Stimulated activated CD8-positive, alpha-beta memory T cell treated with anti-CD3 and anti-CD28 coated beads, Interleukin-4, amount 100 ng/mL, for 48 hours (primary cell): ENCODE measurements around the gene TMEM205.
"Not testable (repeated sequence)": the region's sequence is repeated elsewhere in the genome, so short reads cannot be mapped to it uniquely, and the experiment has no call there.

Experiments
- DNase-seq: peaks from one replicate; pipeline ENCODE4 v3.0.0-alpha.2; 2020

TMEM205 gene

DNA sequence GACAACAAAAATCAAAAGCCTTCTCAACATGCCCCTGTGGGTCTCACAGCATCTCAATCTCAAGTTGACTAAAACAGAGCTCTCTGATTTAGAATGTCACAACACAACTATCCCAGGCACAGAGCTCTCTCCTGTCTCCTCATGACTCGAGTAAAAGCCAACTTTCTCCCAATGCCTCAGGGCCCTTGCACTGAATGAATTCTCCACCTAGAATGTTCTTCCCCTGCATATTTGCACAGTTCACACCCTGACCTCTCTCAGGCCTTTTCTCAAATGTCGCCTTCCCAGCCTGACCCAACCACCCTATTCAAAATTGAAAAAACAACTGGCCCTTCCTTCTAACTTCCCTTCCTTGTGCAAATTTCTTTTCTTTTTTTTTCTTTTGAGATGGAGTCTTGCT lies 24.7 kb upstream of the TMEM205 start:
- no peak for DNase-seq

DNA sequence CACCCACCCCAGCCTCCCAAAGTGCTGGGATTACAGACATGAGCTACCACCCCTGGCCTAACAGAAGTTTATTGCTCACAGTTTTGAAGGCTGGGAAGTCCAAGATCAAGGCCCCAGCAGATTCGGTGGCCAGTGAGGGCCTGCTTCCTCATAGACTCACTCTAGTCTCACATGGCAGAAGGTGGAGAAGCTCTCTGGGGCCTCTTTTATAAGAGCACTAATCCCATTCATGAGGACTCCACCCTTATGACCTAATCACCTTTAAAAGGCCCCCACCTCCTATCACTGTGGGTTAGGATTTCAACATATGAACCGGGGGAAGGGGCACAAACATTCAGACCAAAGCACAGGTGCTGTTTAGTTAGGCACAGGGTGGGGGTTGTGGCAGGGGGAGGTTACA lies 21.5 kb upstream of the TMEM205 start:
- DNase-seq = no peak

DNA sequence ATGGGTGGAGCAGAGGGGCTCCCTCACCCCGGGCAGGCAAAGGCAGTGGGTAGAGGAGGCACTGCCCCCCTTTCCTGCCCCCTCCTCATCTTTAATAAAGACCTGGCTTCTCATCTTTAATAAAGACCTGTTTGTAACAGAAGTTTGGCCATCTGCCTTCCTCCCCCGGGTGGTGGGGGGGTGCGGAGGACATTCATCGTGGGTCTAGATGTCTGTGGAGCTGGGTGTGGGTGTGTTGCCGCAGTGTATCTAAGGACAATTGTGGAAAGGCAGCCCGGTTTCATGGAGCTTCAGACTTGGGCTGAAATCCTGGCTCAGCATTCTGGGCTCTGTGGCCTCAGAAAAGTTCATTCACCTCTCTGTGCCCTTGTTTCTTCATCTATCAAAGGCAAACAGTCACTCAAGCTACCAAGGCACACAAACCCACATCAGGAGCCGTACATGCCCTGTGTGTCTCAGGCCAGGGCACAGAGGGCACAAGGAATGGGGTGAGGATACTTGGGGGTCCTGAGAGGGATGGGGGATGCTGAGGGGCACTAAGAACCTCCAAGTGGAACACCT lies 19.6 kb upstream of the TMEM205 start:
- DNase-seq = no peak

DNA sequence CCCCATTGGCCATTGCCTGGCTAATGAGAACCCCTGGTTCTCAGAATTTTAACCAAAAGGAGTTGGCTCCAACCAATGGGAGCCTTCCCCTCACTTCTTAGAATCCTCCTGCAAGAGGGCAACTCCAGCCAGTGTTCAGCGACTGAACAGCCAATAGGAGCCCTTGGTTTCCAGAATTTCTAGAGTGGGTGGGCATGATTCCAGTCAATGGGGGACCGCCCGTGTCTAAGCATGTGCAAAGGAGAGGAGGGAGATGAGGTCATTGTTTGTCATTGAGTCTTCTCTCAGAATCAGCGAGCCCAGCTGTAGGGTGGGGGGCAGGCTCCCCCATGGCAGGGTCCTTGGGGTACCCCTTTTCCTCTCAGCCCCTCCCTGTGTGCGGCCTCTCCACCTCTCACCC lies 18.9 kb upstream of the TMEM205 start:
- DNase-seq = no peak

DNA sequence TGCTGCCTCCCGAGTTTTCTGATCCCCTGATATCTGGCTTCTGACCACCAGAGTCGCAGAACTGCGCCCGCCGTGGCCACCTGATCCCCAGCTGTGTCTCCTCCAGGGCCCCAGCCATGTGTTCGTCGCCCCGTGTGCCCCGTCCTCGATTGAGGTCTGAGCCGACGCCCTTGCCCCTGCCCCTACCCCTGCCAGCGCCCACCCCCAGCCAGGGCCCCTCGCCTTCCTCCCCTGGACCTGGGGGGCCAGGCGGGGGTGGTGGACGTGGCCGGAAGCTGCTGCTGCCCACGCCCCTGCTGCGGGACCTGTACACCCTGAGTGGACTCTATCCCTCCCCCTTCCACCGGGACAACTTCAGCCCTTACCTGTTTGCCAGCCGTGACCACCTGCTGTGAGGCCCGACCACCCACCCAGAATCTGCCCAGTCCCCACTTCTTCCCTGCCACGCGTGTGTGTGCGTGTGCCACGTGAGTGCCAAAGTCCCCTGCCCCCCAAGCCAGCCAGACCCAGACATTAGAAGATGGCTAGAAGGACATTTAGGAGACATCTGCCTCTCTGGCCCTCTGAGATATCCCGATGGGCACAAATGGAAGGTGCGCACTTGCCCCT lies 18.3 kb upstream of the TMEM205 start:
- DNase-seq = no peak

DNA sequence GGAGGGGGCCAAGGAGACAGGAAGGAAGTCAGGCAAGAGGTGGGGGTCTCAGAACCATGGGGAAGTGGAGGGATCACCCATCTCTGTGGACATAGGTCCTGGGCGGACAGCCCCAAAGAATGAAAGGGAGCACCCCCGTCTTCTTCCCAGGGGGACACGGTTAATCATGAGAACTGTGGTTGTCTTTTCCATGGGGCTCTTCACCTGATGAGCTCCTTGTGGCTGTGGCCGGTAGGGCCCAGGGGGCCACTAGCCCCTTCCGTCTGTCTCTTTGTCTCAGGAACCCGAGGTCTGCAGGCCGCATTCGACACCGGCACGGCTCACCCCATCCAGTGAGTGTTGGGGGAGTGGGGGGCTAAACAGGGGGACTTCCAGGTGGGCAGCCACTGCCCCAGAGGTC lies 17.8 kb upstream of the TMEM205 start:
- no peak for DNase-seq

DNA sequence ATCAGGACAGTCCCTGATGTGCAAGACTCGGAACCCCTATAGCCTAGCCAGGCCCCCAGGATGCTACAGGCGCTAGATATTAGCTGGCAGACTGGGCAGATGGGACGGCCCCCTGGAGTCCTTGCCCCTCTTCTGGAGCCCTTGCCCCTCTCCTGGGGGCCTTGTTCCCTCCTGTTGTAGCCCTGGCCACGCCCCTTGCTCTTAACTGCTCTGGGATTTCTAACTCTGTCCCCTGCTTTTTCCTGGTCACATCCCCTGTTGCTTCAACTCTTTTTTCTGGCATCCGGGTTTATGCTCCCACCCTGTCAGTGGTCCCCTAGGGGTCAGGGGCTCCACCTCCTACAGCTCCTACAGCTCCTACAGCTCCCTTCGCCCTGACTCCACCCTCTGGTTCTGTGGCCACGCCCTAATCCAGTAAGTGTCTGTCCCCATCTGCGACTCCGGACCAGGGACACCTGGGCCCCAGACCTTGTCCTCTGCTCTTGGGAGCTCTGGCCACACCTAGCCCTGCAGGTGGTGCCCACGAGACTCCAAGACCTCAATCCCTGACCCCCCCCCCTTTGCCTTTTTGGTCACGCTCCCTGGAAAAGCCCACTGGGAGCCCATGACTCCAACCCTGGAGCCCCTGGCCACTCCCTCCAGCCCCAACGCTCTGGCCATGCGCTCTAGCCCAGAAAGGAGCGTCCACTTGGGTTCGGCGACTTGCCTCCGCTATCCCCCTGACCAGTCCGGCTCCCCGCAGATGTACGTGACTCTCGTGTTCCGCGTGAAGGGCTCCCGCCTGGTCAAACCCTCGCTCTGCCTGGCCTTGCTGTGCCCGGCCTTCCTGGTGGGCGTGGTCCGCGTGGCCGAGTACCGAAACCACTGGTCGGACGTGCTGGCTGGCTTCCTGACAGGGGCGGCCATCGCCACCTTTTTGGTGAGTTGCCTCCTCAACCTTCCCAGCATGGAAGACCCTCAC lies 16.0 kb upstream of the TMEM205 start:
- DNase-seq = no peak

DNA sequence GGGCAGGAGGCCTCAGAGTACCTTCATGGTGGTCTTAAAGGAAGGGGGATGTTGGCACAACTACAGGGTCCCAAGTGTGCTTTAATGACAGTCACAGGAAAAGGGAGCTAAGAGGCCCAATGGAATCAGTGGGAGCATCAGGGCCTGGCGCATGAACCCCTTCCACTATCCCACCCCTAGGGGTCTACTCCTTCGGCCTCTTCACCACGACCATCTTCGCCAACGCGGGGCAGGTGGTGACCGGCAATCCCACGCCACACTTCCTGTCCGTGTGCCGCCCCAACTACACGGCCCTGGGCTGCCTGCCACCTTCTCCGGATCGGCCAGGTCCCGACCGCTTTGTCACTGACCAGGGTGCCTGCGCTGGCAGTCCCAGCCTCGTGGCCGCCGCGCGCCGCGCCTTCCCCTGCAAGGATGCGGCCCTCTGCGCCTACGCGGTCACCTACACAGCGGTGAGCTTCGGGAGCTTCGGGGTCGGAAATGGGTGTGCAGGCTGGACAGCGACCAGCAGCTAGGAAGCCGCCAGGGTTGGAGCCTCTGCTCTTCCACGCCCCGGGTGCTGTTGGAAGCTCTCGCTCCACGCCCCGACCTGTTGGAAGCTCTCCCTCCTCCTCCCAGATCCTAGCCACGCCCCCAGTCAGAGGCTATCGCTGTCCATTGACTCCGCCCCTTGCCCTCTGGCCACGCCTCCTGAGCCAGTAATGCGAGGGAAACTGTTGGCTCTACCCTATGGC lies 15.1 kb upstream of the TMEM205 start:
- DNase-seq = peak; percentile 62

DNA sequence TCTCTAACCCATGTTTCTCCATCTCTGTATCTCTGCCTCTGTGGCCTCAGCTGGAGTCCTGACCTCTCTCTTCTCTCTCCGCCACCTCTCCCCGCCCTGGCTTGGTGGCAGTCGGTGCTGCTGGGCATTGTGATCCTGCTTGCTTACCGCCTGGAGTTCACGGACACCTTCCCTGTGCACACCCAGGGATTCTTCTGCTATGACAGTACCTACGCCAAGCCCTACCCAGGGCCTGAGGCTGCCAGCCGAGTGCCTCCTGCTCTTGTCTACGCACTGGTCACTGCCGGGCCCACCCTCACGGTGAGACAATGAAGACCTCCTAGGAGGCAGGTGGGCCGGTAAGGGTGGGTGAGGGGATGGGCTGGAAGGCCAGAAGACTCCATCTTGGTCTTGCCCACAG lies 13.4 kb upstream of the TMEM205 start:
- no peak for DNase-seq

DNA sequence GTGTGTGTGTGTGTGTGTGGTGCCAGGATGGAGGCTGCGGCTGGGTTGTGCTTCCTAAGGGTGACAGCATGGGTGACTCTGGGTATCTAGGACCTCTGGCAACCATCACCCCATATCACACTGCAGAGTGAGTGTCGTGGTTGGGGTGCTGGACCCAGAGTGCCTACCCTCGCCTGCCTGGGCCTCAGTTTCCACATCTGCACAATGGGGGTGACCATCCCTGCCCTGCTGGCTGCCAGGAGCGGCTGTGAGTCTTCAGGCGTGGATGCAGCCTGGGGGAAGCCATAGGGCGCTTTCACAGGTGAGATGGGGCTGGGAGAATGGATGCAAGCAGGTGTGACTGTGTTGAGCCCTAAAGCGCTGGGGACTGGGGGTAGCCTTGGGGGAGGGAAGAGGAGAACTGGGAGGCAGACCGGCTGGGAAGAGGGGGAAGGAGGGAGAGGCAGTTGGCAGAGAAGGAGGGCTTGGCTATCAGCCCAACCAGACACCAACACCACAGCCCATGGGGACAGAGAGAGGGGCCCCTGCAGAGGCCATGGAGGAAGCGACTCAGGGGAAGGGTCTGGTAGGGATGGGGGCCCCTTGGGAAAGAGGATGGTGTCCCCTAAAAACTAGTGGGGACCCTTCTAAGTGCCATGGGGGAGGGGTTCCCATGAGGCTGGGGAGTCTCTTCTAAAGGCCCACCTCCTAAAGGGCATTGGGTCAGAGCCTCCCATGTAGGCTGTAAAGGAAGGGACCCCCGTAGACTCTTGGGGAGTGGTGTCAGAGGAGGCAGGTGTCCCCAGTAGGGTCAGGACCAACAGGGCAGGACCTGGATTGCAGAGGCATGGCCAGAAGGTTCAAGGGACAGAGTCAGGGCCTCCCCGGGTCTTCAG lies 10.8 kb upstream of the TMEM205 start:
- no peak for DNase-seq

DNA sequence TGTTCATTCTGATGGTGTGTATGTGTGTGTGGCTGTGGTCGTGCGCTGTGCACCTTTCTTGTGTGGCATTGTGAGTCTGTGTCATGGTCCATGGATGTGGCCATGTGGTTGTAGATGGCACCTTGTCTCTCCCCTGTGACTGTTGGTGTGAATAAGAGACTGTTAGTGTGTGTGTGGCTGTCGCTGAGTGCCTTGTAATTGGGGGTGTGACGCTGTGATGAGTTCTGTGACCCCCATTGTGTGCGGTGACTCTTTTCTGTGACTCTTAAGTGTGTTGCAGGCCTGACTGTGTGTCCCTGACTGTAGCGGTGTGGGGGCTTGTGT lies 10.0 kb upstream of the TMEM205 start:
- no peak for DNase-seq

DNA sequence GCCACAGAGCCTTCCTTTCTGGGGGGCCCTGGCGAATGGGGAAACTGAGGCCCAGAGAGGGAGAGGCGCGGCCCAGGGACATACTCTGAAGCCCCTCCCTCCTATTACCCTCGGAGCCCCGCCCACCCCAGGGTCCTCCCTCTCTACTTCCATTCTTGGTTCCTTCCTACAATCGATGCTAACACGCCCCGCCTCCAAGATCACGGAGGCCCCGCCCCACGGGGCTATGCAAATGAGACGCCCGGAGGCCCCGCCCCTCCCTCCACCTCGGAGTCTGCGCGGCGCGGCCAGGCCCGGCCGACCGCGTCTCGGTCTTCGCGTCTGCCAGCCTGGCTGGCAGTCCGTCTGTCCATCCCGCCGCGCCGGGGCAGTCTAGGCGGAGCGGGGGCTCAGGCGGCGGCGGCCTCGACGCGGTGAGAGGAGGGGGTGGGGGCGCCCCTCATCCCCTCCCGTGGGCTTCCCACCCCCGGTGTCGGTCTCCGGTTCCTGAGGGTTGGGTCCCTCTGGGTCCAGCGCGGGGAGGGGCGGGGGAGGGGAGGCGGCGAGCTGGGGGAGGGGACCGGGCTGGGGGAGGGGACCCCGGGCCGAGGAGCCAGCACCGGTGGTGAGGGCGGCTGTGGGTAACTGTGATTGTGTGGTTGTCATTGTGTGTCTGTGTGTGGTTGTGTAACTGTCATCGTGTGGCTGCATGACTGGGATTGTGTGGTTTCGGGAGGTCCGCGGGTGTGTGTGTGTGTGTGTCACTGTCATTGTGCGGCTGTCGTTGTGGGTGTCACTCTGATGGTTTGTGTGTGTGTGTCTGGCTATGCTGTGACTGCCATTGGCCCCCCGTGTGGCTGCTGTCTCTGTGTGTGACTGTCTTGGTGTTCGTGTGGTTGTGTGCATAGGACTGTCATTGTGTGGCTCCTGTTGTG lies 9.3 kb upstream of the TMEM205 start, which contains the start of gene PLPPR2:
PLPPR2 (plus strand) TSS at position 273 of the 914 bp plus-strand sequence. CDS start 2,242 bp downstream, outside the sequence.
- peak; percentile 93 for DNase-seq

DNA sequence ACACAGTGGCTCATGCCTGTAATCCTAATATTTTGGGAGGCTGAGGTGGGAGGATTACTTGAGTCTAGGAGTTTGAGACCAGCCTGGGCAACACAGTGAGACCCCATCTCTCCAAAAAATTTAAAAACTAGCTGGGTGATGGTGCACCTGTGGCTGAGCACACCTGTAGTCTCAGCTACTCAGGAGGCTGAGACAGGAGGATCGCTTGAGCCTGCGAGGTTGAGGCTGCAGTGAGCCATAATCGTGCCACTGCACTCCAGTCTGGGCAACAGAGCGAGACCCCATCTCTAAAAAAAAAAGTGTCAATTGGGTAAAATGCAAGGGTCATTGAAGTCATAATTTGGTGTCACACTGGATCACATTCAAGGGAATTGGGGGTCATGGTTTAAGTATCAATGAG lies 8.0 kb upstream of the TMEM205 start:
- not testable (repeated sequence) for DNase-seq

DNA sequence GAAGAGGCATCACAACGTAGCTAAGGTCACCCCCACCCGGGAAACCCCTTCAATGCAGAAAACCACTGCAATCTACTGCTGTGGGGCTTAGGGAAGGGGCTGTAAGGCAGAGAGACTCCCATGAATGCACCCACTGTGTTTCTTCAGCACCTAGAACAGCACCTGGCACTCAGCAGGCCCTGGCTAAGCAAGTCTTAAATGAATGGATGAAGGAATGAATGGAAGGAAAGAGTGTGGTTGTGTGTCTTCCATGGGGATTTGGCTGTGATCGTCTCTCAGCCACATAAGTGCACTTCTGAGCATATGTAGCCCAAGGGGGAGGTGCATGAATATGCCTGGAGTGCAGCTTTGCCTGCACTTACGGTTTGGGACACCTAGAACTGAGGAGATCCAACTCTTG lies 3.1 kb upstream of the TMEM205 start:
- no peak for DNase-seq

DNA sequence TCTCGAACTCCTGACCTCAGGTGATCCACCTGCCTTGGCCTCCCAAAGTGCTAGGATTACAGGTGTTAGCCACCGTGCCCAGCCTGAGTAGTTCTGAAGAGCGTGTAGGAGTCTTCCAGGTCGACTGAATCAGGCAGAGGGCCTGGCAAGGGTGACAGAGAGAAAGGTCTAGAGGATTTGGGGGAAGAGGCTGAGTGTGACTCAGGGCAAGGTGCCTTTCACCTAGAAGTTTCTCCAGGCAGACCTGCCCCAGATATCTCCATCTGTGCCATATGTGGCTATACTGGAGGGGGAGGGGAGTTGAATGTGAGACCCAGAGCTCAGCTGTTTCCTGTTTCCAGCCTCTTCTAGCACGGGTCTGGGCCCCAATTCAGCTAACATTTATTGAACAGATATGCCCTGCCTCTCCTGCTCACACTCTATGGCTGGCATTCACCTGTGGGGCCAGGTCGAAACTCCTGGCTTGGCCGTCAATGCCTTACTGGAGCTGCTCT lies 1.5 kb upstream of the TMEM205 start:
- DNase-seq = no peak

DNA sequence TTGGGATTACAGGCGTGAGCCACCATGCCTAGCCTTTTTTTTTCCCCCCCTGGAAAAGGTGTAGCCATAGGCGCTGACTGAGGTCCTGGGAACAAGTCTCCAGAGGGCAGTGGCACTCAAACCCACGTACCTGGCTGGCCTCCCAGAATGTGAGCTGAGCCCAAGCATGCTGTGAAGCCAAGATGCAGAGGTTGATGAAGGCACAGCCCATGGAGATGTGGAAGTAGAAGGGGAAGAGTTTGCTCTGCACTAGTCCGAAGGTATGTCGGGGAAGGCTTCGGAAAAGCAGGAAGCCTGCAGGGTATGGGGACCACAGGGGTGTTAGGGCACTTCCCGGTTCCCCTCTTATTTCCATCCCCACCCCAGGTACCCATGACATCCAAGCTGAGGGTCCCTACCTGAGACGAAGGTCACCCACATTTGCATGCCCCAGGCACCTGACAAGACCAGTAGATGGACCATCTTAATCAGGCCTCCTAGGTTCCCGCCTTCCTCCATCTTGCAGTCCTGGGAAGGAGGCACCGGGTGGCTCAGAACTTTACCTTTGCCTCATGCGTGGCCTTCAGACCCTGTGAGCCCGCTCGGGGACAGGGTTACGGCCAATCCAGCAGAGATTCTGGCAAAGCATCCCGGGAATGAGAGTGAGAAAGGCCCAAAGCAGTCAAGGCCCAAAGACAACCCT lies 805 bp downstream of the TMEM205 start:
- no peak for DNase-seq

DNA sequence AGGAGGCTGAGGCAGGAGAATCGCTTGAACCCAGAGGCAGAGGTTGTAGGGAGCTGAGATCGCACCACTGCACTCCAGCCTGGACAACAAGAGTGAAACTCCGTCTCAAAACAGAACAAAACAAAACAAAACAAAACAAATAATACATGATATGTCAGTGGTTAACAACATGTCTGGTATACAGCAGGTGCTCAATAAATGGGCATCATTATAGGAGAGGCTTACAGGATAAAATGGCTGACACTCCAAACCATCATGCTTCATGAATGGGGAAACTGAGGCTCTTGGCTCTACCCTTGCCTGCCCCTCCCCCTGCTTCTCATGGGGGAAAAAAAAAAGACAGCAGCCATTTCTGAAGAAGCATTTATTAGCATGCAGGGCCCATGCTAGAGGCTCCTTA lies 3.6 kb downstream of the TMEM205 start:
- DNase-seq = no peak

DNA sequence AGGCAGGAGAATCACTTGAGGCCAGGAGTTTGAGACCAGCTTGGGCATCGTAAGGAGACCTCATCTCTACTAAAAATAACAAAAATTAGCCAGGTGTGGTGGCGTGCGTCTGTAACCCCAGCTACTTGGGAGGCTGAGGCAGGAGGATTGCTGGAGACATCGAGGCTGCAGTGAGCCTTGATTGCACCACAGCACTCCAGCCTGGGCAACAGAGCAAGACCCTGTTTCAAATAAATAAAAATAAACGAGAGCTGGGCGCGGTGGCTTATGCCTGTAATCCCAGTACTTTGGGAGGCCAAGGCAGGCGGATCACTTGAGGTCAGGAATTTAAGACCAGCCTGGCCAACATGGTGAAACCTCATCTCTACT lies 6.0 kb downstream of the TMEM205 start:
- not testable (repeated sequence) for DNase-seq

DNA sequence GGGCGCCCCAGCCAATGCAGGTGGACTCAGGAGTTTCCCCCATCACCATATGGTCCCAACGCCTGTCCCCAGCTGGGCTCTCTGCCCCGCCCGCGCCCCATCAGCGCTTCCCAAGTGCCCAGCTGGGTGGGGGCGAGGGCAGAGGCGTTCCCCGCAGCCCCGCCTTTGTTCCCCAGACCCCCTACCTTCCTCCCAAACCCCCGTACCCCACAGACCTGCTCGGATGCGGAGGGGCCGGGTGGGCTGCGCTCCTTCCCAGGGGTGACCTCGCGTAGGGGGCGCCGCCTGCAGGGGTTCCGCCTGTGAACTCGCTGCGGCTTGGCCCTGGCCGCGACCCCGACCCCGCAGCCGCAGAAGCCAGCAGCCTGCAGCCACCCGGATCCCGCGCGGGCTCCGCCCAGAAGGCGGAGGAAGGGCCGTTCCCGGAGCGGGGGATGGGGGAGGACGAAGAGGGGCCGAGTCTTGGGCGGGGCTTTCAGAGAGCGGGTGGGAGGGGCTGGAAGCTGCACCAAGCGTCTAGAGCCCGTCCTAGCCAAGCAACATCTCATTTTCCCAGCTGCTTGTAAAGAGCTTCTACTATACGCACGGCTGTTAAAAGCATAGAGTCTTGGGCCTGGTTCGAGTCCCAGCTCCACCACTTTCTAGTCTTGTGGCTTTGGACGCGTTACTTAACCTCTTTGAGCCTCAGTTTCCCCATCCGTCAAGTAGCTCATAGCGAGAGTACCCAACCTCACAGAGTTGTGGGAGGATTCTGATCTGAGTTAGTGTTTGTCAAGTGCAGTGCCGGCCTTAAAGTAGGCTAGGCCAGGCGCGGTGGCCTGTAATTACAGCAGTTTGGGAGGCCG lies 6.6 kb downstream of the TMEM205 start, which contains the start of gene RAB3D:
RAB3D (minus strand) TSS at position 404 of the 845 bp plus-strand sequence. CDS start 2,258 bp downstream, outside the sequence.
- DNase-seq = peak; percentile 92
